Stomach (tissue), 4 donors: Measurements from ENCODE around the gene TMEM255B.

Source experiments
- CTCF ChIP-seq, 7 experiments: fragments of 450-650 bp in 4 of 7; fragments of 200-600 bp in 3 of 7; sonication (generic) in 3 of 7; IDR thresholded peaks; one replicate each; pipeline ENCODE4 v1.5.1; 2016 to 2019; ENCODE audit warnings: antibody characterized with exemption in 7 of 7, control low read depth in 2 of 7, mild to moderate bottlenecking in 1 of 7
- EP300 ChIP-seq: sonication (generic); formaldehyde crosslinking; IDR thresholded peaks from one replicate; pipeline ENCODE4 v1.6.1; 2017; ENCODE audit warnings: antibody characterized with exemption
- POLR2A ChIP-seq, 4 donors: fragments of 450-650 bp; IDR thresholded peaks; one replicate each; pipeline ENCODE4 v1.6.1; 2016; ENCODE audit warnings: antibody characterized with exemption in 4 of 4, control low read depth in 2 of 4, mild to moderate bottlenecking in 1 of 4, moderate library complexity in 1 of 4

GRCh38 chr13:113759525-113760137 is 605 bp downstream of the TMEM255B start:
- TF ChIP-seq CTCF (IDR thresholded peaks at IDR 0.05), result no peak
- peak; percentile 11 for TF ChIP-seq EP300
- no peak for TF ChIP-seq POLR2A (IDR thresholded peaks at IDR 0.05)
